ENCODE results near the gene SOWAHB. TPM values are rescaled to one million over a fixed set of nuclear protein-coding genes. Genes with fewer than 3 reads are reported as not detected.

The SOWAHB gene
- total and polyA plus RNA-seq, 12 donors: 0.11 to 3.7 (median 0.42) TPM; not detected in 1

- no peak for DNase-seq
- H3K4me3 ChIP-seq: no peak overlapping the region
- no peak overlapping the region for H3K27ac ChIP-seq
- no peaks in the 10 kb centered on the region for H3K9me3 ChIP-seq (replicated peaks in 1 of 3)
- intact Hi-C loops (cut with DNase I): no loop called here
- peaks cover 11 to 16% of the 10 kb centered on the region in 2 donors for H3K4me1 ChIP-seq (replicated peaks in 1 of 2)
- no peaks in the 10 kb centered on the region for H3K36me3 ChIP-seq (replicated peaks in 1 of 2)
- H3K27me3 ChIP-seq: peaks cover 35% of the 10 kb centered on the region
- WGBS, 4 donors: 67 to 79% (median 75%) methylated on average over 4 of the region's 4 CpGs
- TF ChIP-seq CTCF (IDR thresholded peaks at IDR 0.05) (no peak), POLR2A (IDR thresholded peaks at IDR 0.05) (no peak)
Observed at GRCh38 chr4:76898949-76899645, 1.2 kb upstream of the SOWAHB start.

GRCh38 chr4:76898385-76898692 lies 395 bp upstream of the SOWAHB start:
- Histone ChIP-seq H3K9me3 (replicated peaks in 1 of 3) (no peaks in the 10 kb centered on the region), H3K27ac (no peak overlapping the region), H3K4me1 (replicated peaks in 1 of 2) (peaks cover 11 to 16% of the 10 kb centered on the region in 2 donors), H3K4me3 (peak overlapping the region in 2 of 4 donors; percentile 20 to 64), H3K27me3 (peaks cover 35% of the 10 kb centered on the region), H3K36me3 (replicated peaks in 1 of 2) (no peaks in the 10 kb centered on the region)
- 9 to 45% (median 19%) methylated on average over 8 to 14 of the region's 14 CpGs for WGBS, 4 donors
- no peak for TF ChIP-seq CTCF (IDR thresholded peaks at IDR 0.05)
- TF ChIP-seq POLR2A (IDR thresholded peaks at IDR 0.05): no peak
- DNase-seq: no peak
- intact Hi-C loops (cut with DNase I): no loop called here

GRCh38 chr4:76896614-76897535 lies 1.1 kb downstream of the SOWAHB start:
- TF ChIP-seq POLR2A (IDR thresholded peaks at IDR 0.05) (no peak), CTCF (IDR thresholded peaks at IDR 0.05) (peak in 1 of 6 experiments; percentile 8)
- intact Hi-C loops (cut with DNase I): no loop called here
- H3K36me3 ChIP-seq (replicated peaks in 1 of 2): no peaks in the 10 kb centered on the region
- peak overlapping the region in 1 of 5 donors; percentile 62 for H3K27ac ChIP-seq
- no peaks in the 10 kb centered on the region for H3K9me3 ChIP-seq (replicated peaks in 1 of 3)
- H3K4me1 ChIP-seq (replicated peaks in 1 of 2): peaks cover 11 to 16% of the 10 kb centered on the region in 2 donors
- peak overlapping the region in 1 of 4 donors; percentile 64 for H3K4me3 ChIP-seq
- H3K27me3 ChIP-seq: peaks cover 35% of the 10 kb centered on the region
- DNase-seq: peak in 4 of 7 donors; percentile 12 to 42 (median 28)
- 9 to 30% (median 15%) methylated on average over 20 to 82 of the region's 82 CpGs for WGBS, 4 donors

GRCh38 chr4:76896048-76896447 lies 1.9 kb downstream of the SOWAHB start:
- no peak for DNase-seq
- intact Hi-C loops (cut with DNase I): no loop called here
- Histone ChIP-seq H3K4me1 (replicated peaks in 1 of 2) (peaks cover 11 to 16% of the 10 kb centered on the region in 2 donors), H3K27me3 (peaks cover 35% of the 10 kb centered on the region), H3K36me3 (replicated peaks in 1 of 2) (no peaks in the 10 kb centered on the region), H3K27ac (no peak overlapping the region), H3K9me3 (replicated peaks in 1 of 3) (no peaks in the 10 kb centered on the region), H3K4me3 (no peak overlapping the region)
- no peak for TF ChIP-seq CTCF (IDR thresholded peaks at IDR 0.05)
- TF ChIP-seq POLR2A (IDR thresholded peaks at IDR 0.05): no peak
- WGBS, 4 donors: 96 to 100% (median 96%) methylated on average over 3 to 8 of the region's 8 CpGs
